HFF-Myc (cell line): Measurements from ENCODE around the gene CXorf65.
A peak's percentile ranks its signal among the peaks of the same experiment; 100 is the strongest.

Source experiments
- DNase-seq: peaks from one replicate; pipeline ENCODE4 v3.0.0-alpha.2; 2011; ENCODE audit warnings: low read depth; ENCODE audit errors: extremely low read depth
- H3K4me3 ChIP-seq: replicated peaks from 2 replicates; pipeline ENCODE4 v1.5.1; 2011; ENCODE audit warnings: low read depth, mild to moderate bottlenecking, control low read depth, low read length
- TF ChIP-seq, protein P1 (sequence below): IDR thresholded peaks from 2 replicates; pipeline ENCODE4 v1.5.1; 2012; ENCODE audit warnings: mild to moderate bottlenecking, low read depth, low read length, control low read depth; ENCODE audit errors: missing control alignments

The CXorf65 gene

GRCh38 chrX:71143508-71143907 is 37.0 kb upstream of the CXorf65 start:
- no peak overlapping the region for H3K4me3 ChIP-seq
- no peak for DNase-seq
- TF ChIP-seq, protein P1, sequence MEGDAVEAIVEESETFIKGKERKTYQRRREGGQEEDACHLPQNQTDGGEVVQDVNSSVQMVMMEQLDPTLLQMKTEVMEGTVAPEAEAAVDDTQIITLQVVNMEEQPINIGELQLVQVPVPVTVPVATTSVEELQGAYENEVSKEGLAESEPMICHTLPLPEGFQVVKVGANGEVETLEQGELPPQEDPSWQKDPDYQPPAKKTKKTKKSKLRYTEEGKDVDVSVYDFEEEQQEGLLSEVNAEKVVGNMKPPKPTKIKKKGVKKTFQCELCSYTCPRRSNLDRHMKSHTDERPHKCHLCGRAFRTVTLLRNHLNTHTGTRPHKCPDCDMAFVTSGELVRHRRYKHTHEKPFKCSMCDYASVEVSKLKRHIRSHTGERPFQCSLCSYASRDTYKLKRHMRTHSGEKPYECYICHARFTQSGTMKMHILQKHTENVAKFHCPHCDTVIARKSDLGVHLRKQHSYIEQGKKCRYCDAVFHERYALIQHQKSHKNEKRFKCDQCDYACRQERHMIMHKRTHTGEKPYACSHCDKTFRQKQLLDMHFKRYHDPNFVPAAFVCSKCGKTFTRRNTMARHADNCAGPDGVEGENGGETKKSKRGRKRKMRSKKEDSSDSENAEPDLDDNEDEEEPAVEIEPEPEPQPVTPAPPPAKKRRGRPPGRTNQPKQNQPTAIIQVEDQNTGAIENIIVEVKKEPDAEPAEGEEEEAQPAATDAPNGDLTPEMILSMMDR: no peak

- H3K4me3 ChIP-seq: no peak overlapping the region
- TF ChIP-seq, protein P1: no peak
- DNase-seq: no peak
These were observed 33.9 kb upstream of the CXorf65 start for GRCh38 chrX:71140440-71140839.

GRCh38 chrX:71131510-71131909 is 25.0 kb upstream of the CXorf65 start:
- no peak for DNase-seq
- no peak overlapping the region for H3K4me3 ChIP-seq
- TF ChIP-seq, protein P1: no peak

- no peak for DNase-seq
- TF ChIP-seq, protein P1: peak; percentile 80
- no peak overlapping the region for H3K4me3 ChIP-seq
These were observed 22.6 kb upstream of the CXorf65 start for GRCh38 chrX:71128915-71129765.

DNA sequence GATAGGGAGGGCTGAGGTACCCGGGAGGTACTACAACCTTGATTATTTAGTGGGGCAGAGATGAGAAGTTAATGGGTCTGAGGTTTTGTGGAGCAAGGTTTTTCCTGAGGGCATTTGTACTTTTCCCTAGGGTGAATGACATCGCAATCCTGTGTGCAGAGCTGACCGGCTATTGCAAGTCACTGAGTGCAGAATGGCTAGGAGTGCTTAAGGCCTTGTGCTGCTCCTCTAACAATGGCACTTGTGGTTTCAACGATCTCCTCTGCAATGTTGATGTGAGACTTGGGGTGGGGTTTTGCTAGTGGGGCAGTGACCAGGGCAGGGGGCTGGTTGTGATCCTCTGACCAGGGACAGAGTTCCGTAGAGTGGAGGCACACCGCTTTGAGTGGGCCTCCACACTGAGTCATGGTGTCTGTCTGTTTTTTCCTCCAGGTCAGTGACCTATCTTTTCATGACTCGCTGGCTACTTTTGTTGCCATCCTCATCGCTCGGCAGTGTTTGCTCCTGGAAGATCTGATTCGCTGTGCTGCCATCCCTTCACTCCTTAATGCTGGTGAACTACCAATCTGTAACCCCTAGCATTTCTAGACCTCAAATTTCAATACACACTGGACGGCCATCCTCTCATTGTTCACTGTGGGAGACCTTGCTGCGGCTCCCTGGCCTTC is 21.8 kb upstream of the CXorf65 start:
- no peak for DNase-seq
- H3K4me3 ChIP-seq: no peak overlapping the region
- TF ChIP-seq, protein P1: no peak

- TF ChIP-seq, protein P1: no peak
- H3K4me3 ChIP-seq: peak overlapping the region; percentile 58
- DNase-seq: no peak
These were observed 12.5 kb upstream of the CXorf65 start for GRCh38 chrX:71118985-71119535.
